ENCODE results near the gene CDC20. TPM values are rescaled to one million over a fixed set of nuclear protein-coding genes. Genes with fewer than 3 reads are reported as not detected.

The CDC20 gene
- total and polyA plus RNA-seq, 2 donors (not counting 1 experiment from before 2014, with no cell fraction given) = 1.1 to 1.5 TPM

DNA sequence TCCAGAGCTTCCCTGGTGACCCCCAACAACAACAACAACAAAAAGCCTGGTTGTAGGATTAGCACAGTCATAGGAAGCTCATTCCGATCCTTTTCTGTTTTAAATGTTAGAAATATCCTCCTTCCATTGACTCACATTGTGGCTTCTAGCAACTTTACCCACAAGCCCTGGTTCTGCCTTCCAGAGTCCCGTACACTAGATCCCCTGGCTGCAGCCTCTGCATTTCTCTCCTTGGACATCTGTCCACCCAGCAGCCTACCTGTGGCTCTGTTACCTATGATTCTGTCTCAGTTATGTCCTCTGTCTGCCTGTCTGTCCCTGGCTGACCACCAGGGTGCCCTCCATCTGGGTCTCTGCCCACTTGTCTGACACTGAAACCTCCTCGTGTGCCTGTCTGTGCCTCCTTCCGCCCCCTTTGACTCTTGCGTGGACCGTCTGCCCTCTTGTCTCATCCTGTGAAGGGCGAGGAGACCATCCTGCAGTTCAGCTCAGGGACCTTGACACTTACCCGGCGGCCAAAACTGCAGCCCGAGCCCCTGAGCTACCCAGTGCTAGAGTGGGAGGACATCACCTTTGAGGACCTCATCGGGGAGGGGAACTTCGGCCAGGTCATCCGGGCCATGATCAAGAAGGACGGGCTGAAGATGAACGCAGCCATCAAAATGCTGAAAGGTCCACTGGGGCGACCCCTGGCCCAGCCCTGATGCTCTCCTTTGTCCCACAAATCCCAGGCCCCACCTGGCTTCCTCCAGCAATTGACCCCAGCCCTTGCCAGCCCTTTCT, 41.9 kb upstream of the CDC20 start:
- Mint-ChIP-seq H3K27me3 (no peaks in the 10 kb centered on the region), H3K4me3 (no peak overlapping the region), H3K4me1 (no peaks in the 10 kb centered on the region), H3K9me3 (ENCODE audit: insufficient read depth) (no peaks in the 10 kb centered on the region), H3K27ac (no peak overlapping the region)
- H3K4me1 ChIP-seq (ENCODE audit: control insufficient read depth in 2 of 2, insufficient read depth in 2 of 2, low read length in 2 of 2) = no peaks in the 10 kb centered on the region
- no peak overlapping the region for H3K4me2 ChIP-seq (replicated peaks; ENCODE audit: low read depth, low read length, poor library complexity, severe bottlenecking)
- intact Hi-C loops (cut with micrococcal nuclease) = no loop called here
- ATAC-seq (ENCODE audit: low read depth) (no peak), DNase-seq (no peak)
- H3K4me3 ChIP-seq (ENCODE audit: control extremely low read depth in 1 of 5, extremely low read depth in 1 of 5, insufficient read depth in 1 of 5, low read depth in 2 of 5, low read length in 4 of 5) = no peak overlapping the region
- H3K27me3 ChIP-seq (replicated peaks in 1 of 4; ENCODE audit: control extremely low read depth in 1 of 4, control insufficient read depth in 3 of 4, insufficient read depth in 4 of 4, low read length in 3 of 4) = no peaks in the 10 kb centered on the region
- 93% methylated on average over 15 of the region's 16 CpGs for WGBS (ENCODE audit: insufficient coverage)
- POLR2A ChIA-PET = no interaction called here
- no peaks in the 10 kb centered on the region for H3K36me3 ChIP-seq (replicated peaks in 1 of 2; ENCODE audit: control extremely low read depth in 1 of 2, control insufficient read depth in 1 of 2, extremely low read depth in 1 of 2, insufficient read depth in 2 of 2, low read length in 1 of 2)
- H3K9me3 ChIP-seq (ENCODE audit: control extremely low read depth in 1 of 3, control insufficient read depth in 2 of 3, insufficient read depth in 1 of 3, low read length in 2 of 3) = no peaks in the 10 kb centered on the region
- TF ChIP-seq EZH2 (IDR thresholded peaks at IDR 0.05; ENCODE audit: borderline replicate concordance, insufficient read depth, low read depth, low read length, poor library complexity, severe bottlenecking) = no peak
- TF ChIP-seq, protein P1, sequence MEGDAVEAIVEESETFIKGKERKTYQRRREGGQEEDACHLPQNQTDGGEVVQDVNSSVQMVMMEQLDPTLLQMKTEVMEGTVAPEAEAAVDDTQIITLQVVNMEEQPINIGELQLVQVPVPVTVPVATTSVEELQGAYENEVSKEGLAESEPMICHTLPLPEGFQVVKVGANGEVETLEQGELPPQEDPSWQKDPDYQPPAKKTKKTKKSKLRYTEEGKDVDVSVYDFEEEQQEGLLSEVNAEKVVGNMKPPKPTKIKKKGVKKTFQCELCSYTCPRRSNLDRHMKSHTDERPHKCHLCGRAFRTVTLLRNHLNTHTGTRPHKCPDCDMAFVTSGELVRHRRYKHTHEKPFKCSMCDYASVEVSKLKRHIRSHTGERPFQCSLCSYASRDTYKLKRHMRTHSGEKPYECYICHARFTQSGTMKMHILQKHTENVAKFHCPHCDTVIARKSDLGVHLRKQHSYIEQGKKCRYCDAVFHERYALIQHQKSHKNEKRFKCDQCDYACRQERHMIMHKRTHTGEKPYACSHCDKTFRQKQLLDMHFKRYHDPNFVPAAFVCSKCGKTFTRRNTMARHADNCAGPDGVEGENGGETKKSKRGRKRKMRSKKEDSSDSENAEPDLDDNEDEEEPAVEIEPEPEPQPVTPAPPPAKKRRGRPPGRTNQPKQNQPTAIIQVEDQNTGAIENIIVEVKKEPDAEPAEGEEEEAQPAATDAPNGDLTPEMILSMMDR (IDR thresholded peaks at IDR 0.05) = no peak
- no peak overlapping the region for H3K9ac ChIP-seq (ENCODE audit: low read length)
- H4K20me1 ChIP-seq (ENCODE audit: control insufficient read depth, insufficient read depth, low read length, poor library complexity, severe bottlenecking) = no peaks in the 10 kb centered on the region
- H3K79me2 ChIP-seq (ENCODE audit: control insufficient read depth, insufficient read depth, low read length) = no peaks in the 10 kb centered on the region
- no peak overlapping the region for H2AFZ ChIP-seq (ENCODE audit: insufficient read depth, low read depth, low read length, poor library complexity, severe bottlenecking)
- CTCF ChIA-PET = no interaction called here
- no peak overlapping the region for H3K27ac ChIP-seq (ENCODE audit: low read length in 2 of 2)

DNA sequence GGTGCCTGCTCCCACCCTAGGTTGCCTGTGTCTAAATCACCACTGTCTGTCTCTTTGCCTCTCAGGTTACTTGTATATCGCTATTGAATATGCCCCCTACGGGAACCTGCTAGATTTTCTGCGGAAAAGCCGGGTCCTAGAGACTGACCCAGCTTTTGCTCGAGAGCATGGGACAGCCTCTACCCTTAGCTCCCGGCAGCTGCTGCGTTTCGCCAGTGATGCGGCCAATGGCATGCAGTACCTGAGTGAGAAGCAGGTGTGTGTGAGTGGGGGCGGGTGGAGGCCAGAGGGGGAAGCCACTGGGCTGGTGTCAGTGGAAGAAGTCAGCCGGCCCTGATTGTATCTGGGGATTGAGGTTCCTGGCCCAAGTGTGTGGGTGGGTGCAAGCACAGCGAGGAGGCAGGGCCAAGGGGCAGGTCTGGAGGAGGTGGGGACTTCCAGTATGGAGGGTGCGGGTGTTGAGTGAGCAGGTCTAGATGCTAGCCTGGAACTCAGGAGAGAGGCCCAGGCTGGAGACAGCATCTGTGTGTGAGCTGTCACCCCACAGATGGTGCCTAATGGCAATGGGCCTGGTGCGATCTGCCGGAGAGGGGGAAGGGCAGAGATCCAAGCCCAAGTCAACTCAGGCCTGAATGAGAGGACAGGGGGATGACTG, 40.8 kb upstream of the CDC20 start:
- 91% methylated on average over 15 of the region's 15 CpGs for WGBS (ENCODE audit: insufficient coverage)
- intact Hi-C loops (cut with micrococcal nuclease) = no loop called here
- Mint-ChIP-seq H3K27me3 (no peaks in the 10 kb centered on the region), H3K9me3 (ENCODE audit: insufficient read depth) (no peaks in the 10 kb centered on the region), H3K4me1 (no peaks in the 10 kb centered on the region), H3K4me3 (no peak overlapping the region), H3K27ac (no peak overlapping the region)
- Histone ChIP-seq H4K20me1 (ENCODE audit: control insufficient read depth, insufficient read depth, low read length, poor library complexity, severe bottlenecking) (no peaks in the 10 kb centered on the region), H3K4me1 (ENCODE audit: control insufficient read depth in 2 of 2, insufficient read depth in 2 of 2, low read length in 2 of 2) (no peaks in the 10 kb centered on the region), H3K27ac (ENCODE audit: low read length in 2 of 2) (no peak overlapping the region), H3K9ac (ENCODE audit: low read length) (no peak overlapping the region), H3K9me3 (ENCODE audit: control extremely low read depth in 1 of 3, control insufficient read depth in 2 of 3, insufficient read depth in 1 of 3, low read length in 2 of 3) (no peaks in the 10 kb centered on the region), H3K79me2 (ENCODE audit: control insufficient read depth, insufficient read depth, low read length) (no peaks in the 10 kb centered on the region), H3K4me2 (replicated peaks; ENCODE audit: low read depth, low read length, poor library complexity, severe bottlenecking) (no peak overlapping the region), H3K36me3 (replicated peaks in 1 of 2; ENCODE audit: control extremely low read depth in 1 of 2, control insufficient read depth in 1 of 2, extremely low read depth in 1 of 2, insufficient read depth in 2 of 2, low read length in 1 of 2) (no peaks in the 10 kb centered on the region), H3K4me3 (ENCODE audit: control extremely low read depth in 1 of 5, extremely low read depth in 1 of 5, insufficient read depth in 1 of 5, low read depth in 2 of 5, low read length in 4 of 5) (no peak overlapping the region), H2AFZ (ENCODE audit: insufficient read depth, low read depth, low read length, poor library complexity, severe bottlenecking) (no peak overlapping the region), H3K27me3 (replicated peaks in 1 of 4; ENCODE audit: control extremely low read depth in 1 of 4, control insufficient read depth in 3 of 4, insufficient read depth in 4 of 4, low read length in 3 of 4) (no peaks in the 10 kb centered on the region)
- ChIA-PET CTCF (no interaction called here), POLR2A (no interaction called here)
- ATAC-seq (ENCODE audit: low read depth) (no peak), DNase-seq (no peak)
- TF ChIP-seq, protein P1 (IDR thresholded peaks at IDR 0.05) = no peak
- no peak for TF ChIP-seq EZH2 (IDR thresholded peaks at IDR 0.05; ENCODE audit: borderline replicate concordance, insufficient read depth, low read depth, low read length, poor library complexity, severe bottlenecking)
